Measurements from ENCODE around the gene MTMR4.
"Not testable (repeated sequence)": the region's sequence is repeated elsewhere in the genome, so short reads cannot be mapped to it uniquely, and the experiment has no call there.

Gene MTMR4

GRCh38 chr17:58513965-58514769, at the start of gene MTMR4:
Gene MTMR4, minus strand, starts transcription at chr17:58514638. Its CDS starts 231 bp downstream, at chr17:58514407.
- peak; percentile 72 for DNase-seq (ENCODE audit: low read depth)

DNA sequence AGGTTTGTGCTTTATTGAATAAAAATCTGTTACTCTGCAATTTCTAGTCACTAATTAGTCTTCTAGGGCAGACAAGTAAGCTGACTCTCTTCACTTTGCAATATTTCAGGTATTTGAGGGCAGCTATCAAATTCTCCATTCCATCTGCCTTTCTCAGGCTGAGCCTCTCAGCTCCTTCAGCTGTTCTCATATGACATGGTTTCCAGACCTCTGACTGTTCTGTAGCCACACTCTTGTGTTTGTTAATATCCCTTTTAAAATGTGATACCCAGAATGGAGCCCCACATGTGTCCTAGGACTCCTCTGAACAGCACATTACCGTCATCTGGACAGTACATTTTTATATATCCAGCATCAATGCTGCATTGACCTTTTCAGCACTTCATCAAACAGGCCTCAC, 46.1 kb upstream of the MTMR4 start:
- no peak for DNase-seq (ENCODE audit: low read depth)

DNA sequence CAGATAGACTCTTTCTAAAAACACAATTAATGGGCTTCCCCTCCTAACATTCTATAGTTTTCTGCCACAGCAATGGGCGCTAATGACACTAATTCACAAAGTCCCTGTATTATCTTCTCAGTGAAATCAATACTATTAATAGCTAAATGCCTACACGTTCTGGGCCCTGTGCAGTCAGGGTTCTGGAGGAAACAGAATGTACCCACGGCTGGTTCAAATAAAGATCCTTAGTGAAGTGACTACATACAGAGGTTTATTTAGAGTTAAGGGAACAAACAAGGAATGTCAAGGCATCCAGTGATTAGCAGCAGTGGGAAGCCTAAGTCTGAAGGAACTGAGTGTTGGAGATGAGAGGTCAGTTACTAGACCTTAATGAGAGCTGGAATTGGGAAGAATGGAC, 43.5 kb upstream of the MTMR4 start:
- no peak for DNase-seq (ENCODE audit: low read depth)

GRCh38 chr17:58556833-58557250, 42.4 kb upstream of the MTMR4 start:
- DNase-seq (ENCODE audit: low read depth) = no peak

DNA sequence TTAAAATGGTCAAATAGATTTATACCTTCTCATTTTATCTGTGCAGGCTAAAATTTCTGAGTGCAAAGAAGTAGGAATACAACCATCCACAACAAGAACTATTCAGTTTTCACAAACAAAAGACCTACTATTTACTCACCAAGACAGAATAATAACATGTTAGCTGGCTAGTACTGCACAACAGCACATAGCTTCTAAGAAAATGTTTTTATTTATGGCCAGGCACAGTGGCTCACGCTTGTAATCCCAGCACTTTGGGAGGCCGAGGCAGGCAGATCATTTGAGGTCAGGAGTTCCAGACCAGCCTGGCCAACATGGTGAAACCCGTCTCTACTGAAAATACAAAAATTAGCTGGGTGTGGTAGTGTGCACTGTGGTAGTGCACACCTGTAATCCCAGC, 40.7 kb upstream of the MTMR4 start:
- not testable (repeated sequence) for DNase-seq (ENCODE audit: low read depth)

DNA sequence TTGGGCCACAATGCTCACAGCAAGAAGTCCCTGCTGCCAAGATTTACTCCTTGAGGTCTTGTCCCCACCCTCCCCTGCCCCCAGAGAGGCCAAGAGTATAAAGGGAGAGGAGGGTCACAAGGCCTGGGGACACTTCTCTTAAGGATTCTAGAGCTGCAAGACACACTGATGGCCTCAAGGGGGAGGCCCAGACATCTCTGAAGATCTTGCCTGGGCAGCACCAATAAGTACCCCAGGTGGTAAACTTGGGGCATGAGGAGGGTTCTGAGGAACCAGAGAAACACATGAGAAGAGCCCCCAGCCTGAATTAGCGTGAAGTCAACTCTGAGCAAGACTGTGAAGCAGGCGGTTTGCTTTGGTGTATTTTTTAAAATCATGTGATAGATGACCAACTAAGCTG, 26.8 kb upstream of the MTMR4 start:
- DNase-seq (ENCODE audit: low read depth) = no peak

DNA sequence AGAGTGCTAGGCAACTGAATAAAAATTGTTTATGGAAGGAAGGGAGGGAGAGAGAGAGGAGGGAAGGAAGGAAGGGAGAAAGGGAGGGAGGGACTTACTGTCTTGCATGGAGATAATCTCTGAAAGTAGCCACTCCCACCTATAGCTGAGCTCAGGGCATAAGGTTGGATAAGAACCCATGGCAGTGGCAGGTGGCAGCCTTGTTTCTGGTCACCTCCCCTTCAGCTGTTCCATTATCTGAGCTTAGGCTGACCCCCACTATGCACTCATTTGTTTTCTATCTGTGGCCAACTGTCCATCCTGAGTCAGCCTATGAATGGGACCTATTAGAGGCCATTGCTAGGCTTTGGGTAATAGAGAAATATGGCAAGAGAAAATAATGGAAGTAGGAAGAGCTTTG, 25.3 kb upstream of the MTMR4 start:
- DNase-seq (ENCODE audit: low read depth) = no peak

DNA sequence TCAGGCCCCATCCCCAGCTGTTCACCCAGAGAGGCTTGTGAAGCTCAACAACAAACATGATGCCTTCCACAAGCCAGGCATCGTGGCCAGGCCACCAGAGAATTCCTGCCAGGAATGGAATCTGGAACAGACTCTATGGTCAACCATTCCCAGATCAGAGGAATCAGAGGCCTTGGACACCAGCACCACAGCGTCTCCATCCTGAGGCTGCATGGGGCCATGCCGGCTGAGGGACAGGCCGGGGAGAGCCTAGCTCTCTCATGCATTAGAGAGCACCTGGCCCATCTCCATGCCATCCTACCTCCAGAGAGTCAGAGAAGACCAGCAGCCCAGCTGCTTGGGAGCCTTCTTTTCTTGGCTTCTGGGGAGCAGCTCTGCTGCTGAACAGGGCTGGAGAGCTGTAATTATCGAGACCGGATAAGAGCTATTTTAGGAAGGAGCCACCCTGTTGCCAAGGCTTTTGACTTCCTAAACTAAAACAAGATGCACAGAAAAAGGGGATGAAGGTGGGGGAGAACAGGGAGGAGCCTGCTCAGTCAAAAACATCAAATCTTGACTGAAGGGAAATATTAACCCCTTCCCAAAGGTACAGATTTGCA, 24.5 kb upstream of the MTMR4 start:
- DNase-seq (ENCODE audit: low read depth) = no peak

GRCh38 chr17:58537266-58537665, 22.8 kb upstream of the MTMR4 start:
- no peak for DNase-seq (ENCODE audit: low read depth)

DNA sequence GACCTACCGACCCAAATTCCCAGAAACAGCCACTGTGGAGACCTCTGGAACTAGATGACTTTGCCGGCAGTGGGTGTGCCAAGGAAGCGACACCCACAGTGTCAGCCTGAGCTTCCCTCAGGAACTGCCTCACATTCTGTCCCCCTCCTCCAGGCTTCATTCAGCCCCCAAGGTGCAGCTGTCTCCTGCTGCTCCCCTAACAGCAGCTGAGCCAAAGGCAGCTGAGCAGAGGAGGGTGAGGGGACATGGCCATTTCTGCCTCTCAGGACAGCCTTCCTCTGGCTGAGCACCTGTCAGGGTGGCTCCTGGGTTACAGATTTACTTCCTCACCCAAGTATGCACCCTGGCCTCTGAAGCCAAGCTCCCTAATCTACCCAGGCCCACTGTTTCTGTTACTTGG, 22.1 kb upstream of the MTMR4 start:
- DNase-seq (ENCODE audit: low read depth) = no peak

DNA sequence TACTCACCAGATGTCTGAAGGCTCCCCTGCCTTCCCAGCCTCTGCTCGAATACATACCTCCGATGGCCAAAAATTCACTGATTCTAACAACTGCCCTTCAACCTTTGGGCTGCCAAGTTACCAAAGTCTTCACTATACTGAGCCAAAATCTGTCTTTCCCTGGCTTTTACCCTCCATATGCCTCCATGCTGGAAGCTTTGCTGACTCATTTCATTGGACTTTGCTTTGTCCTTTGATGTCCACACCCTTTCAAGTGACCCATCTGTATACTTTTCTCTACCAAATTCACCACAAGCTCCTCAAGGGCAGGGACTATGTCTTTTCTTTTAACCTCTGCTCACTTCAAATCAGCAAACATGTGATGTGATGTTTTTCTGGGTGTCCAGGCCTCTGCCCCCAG, 21.0 kb upstream of the MTMR4 start:
- no peak for DNase-seq (ENCODE audit: low read depth)

GRCh38 chr17:58534901-58535421, 20.5 kb upstream of the MTMR4 start:
- DNase-seq (ENCODE audit: low read depth) = peak; percentile 43

DNA sequence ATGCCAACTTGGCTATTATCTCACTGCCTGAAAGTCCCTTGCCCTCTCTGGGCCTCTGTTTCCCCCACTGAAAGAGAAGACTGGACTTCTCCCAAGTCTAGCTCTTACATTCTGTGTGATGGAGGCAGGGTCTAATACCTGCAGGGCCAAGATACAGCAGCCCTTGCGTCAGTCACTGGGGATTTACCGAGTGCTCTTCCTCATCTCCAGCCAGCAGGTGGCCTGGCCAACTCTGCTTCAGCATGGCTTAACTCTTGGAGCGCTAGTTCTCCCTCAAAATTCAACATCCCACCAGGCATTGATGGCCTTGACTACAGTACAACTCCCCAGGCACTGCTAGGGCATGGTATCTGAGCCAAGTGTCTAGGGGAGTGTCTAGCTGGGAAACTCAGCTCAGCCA, 19.9 kb upstream of the MTMR4 start:
- no peak for DNase-seq (ENCODE audit: low read depth)

DNA sequence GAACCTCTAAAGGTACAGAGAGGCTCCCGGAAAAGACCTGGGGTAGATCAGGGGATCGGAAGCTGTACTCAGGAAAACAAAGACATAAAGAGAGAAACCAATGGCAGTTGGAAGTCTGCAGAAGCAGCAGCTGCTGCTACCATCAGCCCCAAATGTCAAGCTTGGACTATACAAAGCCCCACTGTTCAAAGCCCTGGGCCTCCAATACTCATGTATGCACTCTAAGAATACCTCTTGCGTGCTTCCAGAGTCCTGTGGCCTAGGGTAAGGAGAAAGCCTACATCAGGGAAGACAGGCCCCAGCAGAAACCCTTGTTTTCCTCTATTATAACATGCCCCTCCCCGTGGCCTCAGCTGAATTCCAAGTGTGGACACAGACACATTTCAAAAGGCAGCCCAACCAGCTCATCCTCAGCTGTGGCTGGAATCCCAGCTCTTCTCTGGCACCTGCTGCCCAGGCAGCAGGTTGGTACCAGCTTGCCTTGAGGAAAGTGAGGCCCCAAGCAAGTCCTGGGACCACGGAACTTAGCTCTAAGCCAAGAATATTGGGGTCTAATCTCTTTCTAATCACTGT, 19.3 kb upstream of the MTMR4 start:
- no peak for DNase-seq (ENCODE audit: low read depth)

DNA sequence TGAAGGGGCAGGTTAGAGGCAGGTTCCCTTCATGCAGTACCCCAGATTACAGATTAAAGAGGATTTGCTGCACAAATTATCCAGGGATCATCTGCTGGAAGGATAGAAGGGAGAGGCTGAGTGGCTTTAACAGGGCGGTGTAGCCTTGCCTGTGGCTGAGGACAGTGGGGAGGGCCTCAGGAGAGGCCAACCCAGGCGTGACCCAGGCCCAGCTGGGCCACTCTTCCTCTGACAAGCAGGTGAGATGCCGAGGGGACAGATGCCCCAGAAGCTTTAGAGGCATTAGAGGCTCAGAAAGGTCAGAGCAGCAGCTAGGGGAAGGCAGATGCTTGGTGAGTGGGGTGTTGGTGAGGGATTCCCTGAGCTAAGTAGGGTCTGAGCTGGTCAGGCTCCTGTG, 18.1 kb upstream of the MTMR4 start:
- no peak for DNase-seq (ENCODE audit: low read depth)

DNA sequence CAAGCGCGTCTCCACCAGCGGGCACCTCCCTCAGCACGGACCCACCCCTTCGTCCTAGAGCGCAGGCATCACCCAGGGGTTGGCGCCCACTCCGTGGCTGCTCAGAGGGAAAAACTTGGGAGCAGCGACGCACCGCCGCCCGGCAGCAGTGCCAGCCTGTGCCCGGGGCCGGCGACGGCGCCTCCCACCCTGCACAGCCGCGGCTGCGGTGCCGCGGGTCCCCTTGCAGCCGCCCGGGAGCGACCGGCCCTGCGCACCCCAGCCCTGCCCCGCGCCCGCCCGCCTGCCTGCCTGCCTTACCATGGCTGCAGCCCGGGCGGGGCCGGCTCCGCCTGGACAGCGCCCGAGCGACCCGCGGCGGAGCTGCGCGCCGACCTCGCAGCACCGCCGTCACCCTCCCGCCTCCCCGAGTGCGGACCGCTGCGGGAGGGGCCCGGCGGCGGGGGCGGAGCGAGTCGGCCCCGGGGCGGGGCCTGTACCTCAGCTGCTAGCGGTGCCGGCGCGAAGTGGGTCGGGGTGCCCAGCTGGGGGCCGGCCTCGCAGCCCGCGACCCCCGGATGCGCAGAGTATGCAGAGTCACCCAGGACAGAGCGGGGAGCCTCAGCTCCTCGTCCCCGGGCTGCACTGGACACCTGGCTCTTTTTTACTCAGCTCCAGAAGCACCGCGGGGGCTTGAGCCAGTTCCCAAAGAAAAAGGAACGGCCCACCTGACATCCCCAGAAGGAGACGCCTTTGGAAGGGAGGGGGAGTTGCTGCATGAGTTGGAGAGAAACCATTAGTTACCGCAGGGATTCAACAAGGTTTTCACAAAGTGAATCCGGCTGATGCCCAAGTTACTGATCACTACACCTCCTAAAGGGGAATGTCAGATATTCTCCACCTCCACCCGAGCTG, 17.5 kb upstream of the MTMR4 start:
- peak; percentile 21 for DNase-seq (ENCODE audit: low read depth)

DNA sequence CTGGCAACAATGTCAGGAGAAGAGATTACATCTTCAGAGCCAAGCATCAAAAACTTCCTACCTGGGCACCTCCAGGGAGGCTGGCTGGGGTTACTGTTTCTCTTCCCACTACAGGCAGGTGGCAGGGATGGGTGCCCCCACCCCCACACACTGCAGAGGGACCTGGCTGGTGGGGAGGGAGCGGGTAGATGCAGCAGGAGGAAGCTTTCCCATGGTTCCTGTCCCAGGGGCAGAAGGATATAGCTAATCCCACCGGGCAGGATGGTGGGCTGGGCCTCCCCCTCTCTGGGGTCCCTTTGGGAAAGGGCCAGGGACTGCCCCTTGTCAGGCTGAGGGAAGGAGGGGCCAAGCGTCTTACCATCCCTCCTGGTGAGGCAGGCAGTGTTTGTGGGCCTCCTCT, 16.7 kb upstream of the MTMR4 start:
- no peak for DNase-seq (ENCODE audit: low read depth)

- DNase-seq (ENCODE audit: low read depth) = no peak
Observed at GRCh38 chr17:58530655-58531054, 16.2 kb upstream of the MTMR4 start.

DNA sequence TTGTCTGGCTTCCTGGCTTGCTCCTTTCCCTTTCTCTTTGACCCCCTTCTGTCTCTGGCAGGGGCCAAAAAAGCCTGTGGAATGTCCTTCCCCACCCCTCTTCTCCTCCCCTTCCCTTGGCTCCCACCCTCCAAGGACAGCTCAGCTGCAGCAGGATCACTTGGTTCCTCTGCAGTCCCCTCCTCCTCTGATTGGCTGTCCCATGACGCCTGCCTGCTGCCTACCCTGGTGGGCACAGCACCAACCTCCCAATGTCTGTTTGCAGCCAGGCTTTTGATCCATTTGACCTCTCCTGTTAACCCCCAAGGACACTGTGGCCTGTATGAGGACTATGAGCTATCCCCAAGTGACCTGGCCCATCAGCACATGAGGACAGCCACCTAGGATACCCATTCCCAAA, 14.8 kb upstream of the MTMR4 start:
- DNase-seq (ENCODE audit: low read depth) = no peak

DNA sequence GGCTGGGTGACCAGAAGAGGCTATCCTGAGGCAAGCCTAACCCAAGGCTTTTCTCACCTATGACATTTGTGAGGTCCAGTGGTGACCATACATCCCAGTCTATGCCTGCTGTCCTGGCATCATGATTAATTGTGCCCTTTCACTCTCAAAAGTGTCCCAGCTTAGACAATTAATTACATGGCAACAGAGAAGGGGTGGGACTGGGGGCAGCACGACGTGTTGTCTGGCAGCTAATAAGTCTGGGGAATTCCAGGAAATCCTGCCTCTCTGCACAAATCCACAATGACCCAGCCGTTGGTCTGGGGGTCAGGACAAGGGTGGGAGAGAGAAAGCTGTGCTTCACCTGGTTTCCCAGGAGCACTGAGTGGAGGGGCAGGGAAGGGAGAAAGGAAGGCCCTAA, 14.0 kb upstream of the MTMR4 start:
- no peak for DNase-seq (ENCODE audit: low read depth)

- no peak for DNase-seq (ENCODE audit: low read depth)
Observed at GRCh38 chr17:58527949-58528348, 13.5 kb upstream of the MTMR4 start.

GRCh38 chr17:58527306-58527705, 12.9 kb upstream of the MTMR4 start:
- DNase-seq (ENCODE audit: low read depth) = no peak
